ENCODE results near the gene CSTPP1. TPM values are rescaled to one million over a fixed set of nuclear protein-coding genes. Genes with fewer than 3 reads are reported as not detected.
"Not testable (repeated sequence)": the region's sequence is repeated elsewhere in the genome, so short reads cannot be mapped to it uniquely, and the experiment has no call there.

The CSTPP1 gene
- total RNA-seq, 1 donor from 2014 or later, result 29.6 TPM

DNA sequence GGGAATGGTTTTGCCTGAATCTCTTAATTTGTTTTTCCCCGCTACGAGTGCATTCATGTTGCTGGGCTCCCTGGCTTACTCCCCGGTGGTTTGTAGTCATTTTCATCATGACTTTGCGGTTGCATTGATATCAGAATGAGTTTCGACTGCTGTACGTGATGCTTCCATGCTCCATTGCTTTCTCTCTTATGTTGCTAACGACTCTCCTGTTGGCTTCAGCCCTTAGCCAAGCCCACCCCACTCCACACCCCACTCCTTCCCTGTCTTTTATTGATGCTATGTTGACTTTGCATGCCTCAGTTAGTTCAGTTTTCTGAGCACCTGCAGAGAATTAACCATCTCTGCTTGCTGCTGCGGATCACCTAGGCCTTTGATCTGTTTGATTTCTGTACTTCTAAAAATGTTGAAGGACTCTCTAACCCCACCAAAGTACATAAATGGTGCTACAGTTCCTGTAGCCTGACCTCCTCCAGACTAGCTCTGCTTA, 174.8 kb downstream of the CSTPP1 start:
- TF ChIP-seq, protein P1, sequence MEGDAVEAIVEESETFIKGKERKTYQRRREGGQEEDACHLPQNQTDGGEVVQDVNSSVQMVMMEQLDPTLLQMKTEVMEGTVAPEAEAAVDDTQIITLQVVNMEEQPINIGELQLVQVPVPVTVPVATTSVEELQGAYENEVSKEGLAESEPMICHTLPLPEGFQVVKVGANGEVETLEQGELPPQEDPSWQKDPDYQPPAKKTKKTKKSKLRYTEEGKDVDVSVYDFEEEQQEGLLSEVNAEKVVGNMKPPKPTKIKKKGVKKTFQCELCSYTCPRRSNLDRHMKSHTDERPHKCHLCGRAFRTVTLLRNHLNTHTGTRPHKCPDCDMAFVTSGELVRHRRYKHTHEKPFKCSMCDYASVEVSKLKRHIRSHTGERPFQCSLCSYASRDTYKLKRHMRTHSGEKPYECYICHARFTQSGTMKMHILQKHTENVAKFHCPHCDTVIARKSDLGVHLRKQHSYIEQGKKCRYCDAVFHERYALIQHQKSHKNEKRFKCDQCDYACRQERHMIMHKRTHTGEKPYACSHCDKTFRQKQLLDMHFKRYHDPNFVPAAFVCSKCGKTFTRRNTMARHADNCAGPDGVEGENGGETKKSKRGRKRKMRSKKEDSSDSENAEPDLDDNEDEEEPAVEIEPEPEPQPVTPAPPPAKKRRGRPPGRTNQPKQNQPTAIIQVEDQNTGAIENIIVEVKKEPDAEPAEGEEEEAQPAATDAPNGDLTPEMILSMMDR (IDR thresholded peaks at IDR 0.05; ENCODE audit: insufficient read depth, low read depth, low read length), result no peak
- no peak for TF ChIP-seq EZH2 (IDR thresholded peaks at IDR 0.05; ENCODE audit: insufficient read depth, low read length)
- no peak for DNase-seq (ENCODE audit: low read depth)
- Histone ChIP-seq H3K4me1 (ENCODE audit: insufficient read depth, low read length) (no peaks in the 10 kb centered on the region), H3K27ac (ENCODE audit: low read depth, low read length) (no peak overlapping the region), H3K79me2 (ENCODE audit: insufficient read depth, low read length) (no peaks in the 10 kb centered on the region), H3K9me3 (ENCODE audit: insufficient read depth, low read depth, low read length) (no peaks in the 10 kb centered on the region), H2AFZ (ENCODE audit: low read depth, low read length) (no peak overlapping the region), H4K20me1 (ENCODE audit: insufficient read depth, low read length) (peaks cover 8% of the 10 kb centered on the region), H3K27me3 (ENCODE audit: insufficient read depth, low read length) (no peaks in the 10 kb centered on the region), H3K9ac (ENCODE audit: low read length) (no peak overlapping the region), H3K4me2 (ENCODE audit: low read length) (no peak overlapping the region), H3K4me3 (ENCODE audit: insufficient read depth, low read depth, low read length) (no peak overlapping the region), H3K36me3 (ENCODE audit: insufficient read depth, low read length) (no peaks in the 10 kb centered on the region)
- Mint-ChIP-seq H3K4me3 (ENCODE audit: unreplicated experiment) (no peak overlapping the region), H3K4me1 (ENCODE audit: low read depth, unreplicated experiment) (peaks cover 2% of the 10 kb centered on the region), H3K9me3 (ENCODE audit: unreplicated experiment) (no peaks in the 10 kb centered on the region), H3K27ac (ENCODE audit: unreplicated experiment) (no peak overlapping the region), H3K27me3 (ENCODE audit: low read depth, unreplicated experiment) (no peaks in the 10 kb centered on the region), H3K36me3 (ENCODE audit: low read depth, unreplicated experiment) (peaks cover 6% of the 10 kb centered on the region)
- no peak for FAIRE-seq

DNA sequence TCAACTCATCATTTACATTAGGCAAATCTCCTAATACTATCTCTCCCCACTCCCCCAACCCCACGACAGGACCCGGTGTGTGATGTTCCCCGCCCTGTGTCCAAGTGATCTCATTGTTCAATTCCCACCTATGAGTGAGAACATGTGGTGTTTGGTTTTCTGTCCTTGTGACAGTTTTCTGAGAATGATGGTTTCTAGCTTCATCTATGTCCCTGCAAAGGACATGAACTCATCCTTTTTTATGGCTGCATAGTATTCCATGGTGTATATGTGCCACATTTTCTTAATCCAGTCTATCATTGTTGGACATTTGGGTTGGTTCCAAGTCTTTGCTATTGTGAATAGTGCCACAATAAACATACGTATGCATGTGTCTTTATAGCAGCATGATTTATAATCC, 176.4 kb downstream of the CSTPP1 start:
- H3K36me3 Mint-ChIP-seq (ENCODE audit: low read depth, unreplicated experiment); H3K4me1 ChIP-seq (ENCODE audit: insufficient read depth, low read length); H3K4me2 ChIP-seq (ENCODE audit: low read length); H3K4me3 Mint-ChIP-seq (ENCODE audit: unreplicated experiment); H2AFZ ChIP-seq (ENCODE audit: low read depth, low read length); H3K36me3 ChIP-seq (ENCODE audit: insufficient read depth, low read length); DNase-seq (ENCODE audit: low read depth); H3K4me1 Mint-ChIP-seq (ENCODE audit: low read depth, unreplicated experiment); H3K27ac Mint-ChIP-seq (ENCODE audit: unreplicated experiment); H3K9ac ChIP-seq (ENCODE audit: low read length); H3K4me3 ChIP-seq (ENCODE audit: insufficient read depth, low read depth, low read length); H4K20me1 ChIP-seq (ENCODE audit: insufficient read depth, low read length); H3K27me3 ChIP-seq (ENCODE audit: insufficient read depth, low read length); H3K79me2 ChIP-seq (ENCODE audit: insufficient read depth, low read length); H3K27ac ChIP-seq (ENCODE audit: low read depth, low read length); FAIRE-seq; H3K9me3 Mint-ChIP-seq (ENCODE audit: unreplicated experiment); H3K27me3 Mint-ChIP-seq (ENCODE audit: low read depth, unreplicated experiment); H3K9me3 ChIP-seq (ENCODE audit: insufficient read depth, low read depth, low read length): not testable (repeated sequence)

- H3K27me3 ChIP-seq (ENCODE audit: insufficient read depth, low read length); FAIRE-seq; H3K4me1 Mint-ChIP-seq (ENCODE audit: low read depth, unreplicated experiment); H3K4me3 ChIP-seq (ENCODE audit: insufficient read depth, low read depth, low read length); H2AFZ ChIP-seq (ENCODE audit: low read depth, low read length); H3K27ac Mint-ChIP-seq (ENCODE audit: unreplicated experiment); H3K4me3 Mint-ChIP-seq (ENCODE audit: unreplicated experiment); H3K4me1 ChIP-seq (ENCODE audit: insufficient read depth, low read length); H3K79me2 ChIP-seq (ENCODE audit: insufficient read depth, low read length); H4K20me1 ChIP-seq (ENCODE audit: insufficient read depth, low read length); H3K9me3 Mint-ChIP-seq (ENCODE audit: unreplicated experiment); H3K36me3 ChIP-seq (ENCODE audit: insufficient read depth, low read length); DNase-seq (ENCODE audit: low read depth); H3K9me3 ChIP-seq (ENCODE audit: insufficient read depth, low read depth, low read length); H3K36me3 Mint-ChIP-seq (ENCODE audit: low read depth, unreplicated experiment); H3K27me3 Mint-ChIP-seq (ENCODE audit: low read depth, unreplicated experiment); H3K27ac ChIP-seq (ENCODE audit: low read depth, low read length); H3K9ac ChIP-seq (ENCODE audit: low read length); H3K4me2 ChIP-seq (ENCODE audit: low read length): not testable (repeated sequence)
These were observed 182.6 kb downstream of the CSTPP1 start for GRCh38 chr11:47118958-47119688.
